CD14-positive monocyte (primary cell): ENCODE results near the gene ZNF724. TPM values are rescaled to one million over a fixed set of nuclear protein-coding genes. Genes with fewer than 3 reads are reported as not detected.

Experiments
- DNase-seq, 3 donors: peaks; one replicate each; pipeline ENCODE4 v3.0.0-alpha.2; 2011 to 2022
- H2AFZ ChIP-seq: 2 replicates; pipeline ENCODE4 v1.6.0; 2012; ENCODE audit warnings: mild to moderate bottlenecking, low read depth, low read length, inconsistent platforms; ENCODE audit not compliant: insufficient read depth, poor library complexity, severe bottlenecking
- H3K27ac ChIP-seq, 2 donors: 1 replicate in 1 of 2; 2 replicates in 1 of 2; pipeline ENCODE4 v1.5.1; 2012 to 2013; ENCODE audit warnings: low read length in 2 of 2, control low read depth in 1 of 2, inconsistent platforms in 1 of 2, low read depth in 1 of 2, mild to moderate bottlenecking in 1 of 2
- H3K27me3 ChIP-seq, 2 donors: one replicate each; pipeline versions ENCODE4 v1.6.0 to v1.6.1; 2011 to 2013; ENCODE audit warnings: low read length in 2 of 2; ENCODE audit not compliant: control insufficient read depth in 2 of 2, insufficient read depth in 2 of 2
- H3K36me3 ChIP-seq, 2 donors: replicated peaks in 1 of 2; 1 replicate in 1 of 2; 2 replicates in 1 of 2; pipeline versions ENCODE4 v1.5.1 to v1.6.1; 2012 to 2013; ENCODE audit warnings: low read length in 2 of 2, control low read depth in 1 of 2, inconsistent platforms in 1 of 2, mild to moderate bottlenecking in 1 of 2; ENCODE audit not compliant: insufficient read depth in 2 of 2, control insufficient read depth in 1 of 2
- H3K4me1 ChIP-seq, 2 donors: 1 replicate in 1 of 2; 2 replicates in 1 of 2; pipeline versions ENCODE4 v1.5.1 to v1.6.1; 2012 to 2013; ENCODE audit warnings: low read length in 2 of 2, control low read depth in 1 of 2, inconsistent platforms in 1 of 2, mild to moderate bottlenecking in 1 of 2, moderate library complexity in 1 of 2; ENCODE audit not compliant: insufficient read depth in 2 of 2, control insufficient read depth in 1 of 2
- H3K4me2 ChIP-seq: replicated peaks from 2 replicates; pipeline ENCODE3; 2012; ENCODE audit warnings: low read length, moderate library complexity, mild to moderate bottlenecking; ENCODE audit not compliant: poor library complexity, severe bottlenecking; ENCODE audit errors: extremely low read depth
- H3K4me3 ChIP-seq, 3 experiments: fragments of 200-600 bp in 1 of 3; sonication (generic) in 1 of 3; replicated peaks in 1 of 3; 1 replicate in 2 of 3; 2 replicates in 1 of 3; pipeline ENCODE4 v1.5.1; 2011 to 2013; ENCODE audit warnings: low read length in 3 of 3, mild to moderate bottlenecking in 3 of 3, control low read depth in 2 of 3, low read depth in 2 of 3, inconsistent platforms in 1 of 3, moderate library complexity in 1 of 3
- H3K79me2 ChIP-seq: 2 replicates; pipeline ENCODE4 v1.6.0; 2012; ENCODE audit warnings: mild to moderate bottlenecking, control low read depth, inconsistent platforms, low read length, moderate library complexity; ENCODE audit not compliant: insufficient read depth
- H3K9ac ChIP-seq: 2 replicates; pipeline ENCODE4 v1.6.0; 2017; ENCODE audit warnings: low read length, mild to moderate bottlenecking; ENCODE audit not compliant: insufficient read depth, poor library complexity, severe bottlenecking
- H3K9me3 ChIP-seq, 2 donors: replicated peaks in 1 of 2; 1 replicate in 1 of 2; 2 replicates in 1 of 2; pipeline versions ENCODE4 v1.5.1 to v1.6.1; 2012 to 2013; ENCODE audit warnings: low read length in 2 of 2, control low read depth in 1 of 2; ENCODE audit not compliant: control insufficient read depth in 1 of 2, insufficient read depth in 1 of 2
- H4K20me1 ChIP-seq: 2 replicates; pipeline ENCODE4 v1.6.0; 2012; ENCODE audit warnings: mild to moderate bottlenecking, low read length, control low read depth, moderate library complexity; ENCODE audit not compliant: insufficient read depth
- H3K27ac Mint-ChIP-seq, 7 donors: one replicate each; pipeline ENCODE4 v1.8.0; 2020; ENCODE audit warnings: mild to moderate bottlenecking in 7 of 7, mixed read lengths in 7 of 7, moderate library complexity in 6 of 7, inconsistent platforms in 2 of 7
- H3K27me3 Mint-ChIP-seq, 3 donors: one replicate each; pipeline ENCODE4 v1.8.0; 2021 to 2022; ENCODE audit warnings: low read depth in 3 of 3, mild to moderate bottlenecking in 3 of 3, mixed read lengths in 3 of 3, moderate library complexity in 3 of 3, inconsistent platforms in 1 of 3
- H3K36me3 Mint-ChIP-seq, 2 donors: one replicate each; pipeline ENCODE4 v1.8.0; 2020; ENCODE audit warnings: mixed read lengths in 2 of 2, inconsistent platforms in 1 of 2, mild to moderate bottlenecking in 1 of 2
- H3K4me1 Mint-ChIP-seq: one replicate; pipeline ENCODE4 v1.8.0; 2020; ENCODE audit warnings: mild to moderate bottlenecking, mixed read lengths
- H3K4me3 Mint-ChIP-seq, 2 donors: one replicate each; pipeline ENCODE4 v1.8.0; 2020; ENCODE audit warnings: mild to moderate bottlenecking in 2 of 2, mixed read lengths in 2 of 2, moderate library complexity in 1 of 2
- H3K9me3 Mint-ChIP-seq, 7 donors: one replicate each; pipeline ENCODE4 v1.8.0; 2020 to 2022; ENCODE audit warnings: mixed read lengths in 7 of 7, mild to moderate bottlenecking in 6 of 7, moderate library complexity in 6 of 7, inconsistent platforms in 2 of 7
- WGBS: methylation state at CpG from one replicate; pipeline ENCODE4 v1.1.5; 2013; ENCODE audit warnings: missing lambda C conversion rate; ENCODE audit not compliant: insufficient coverage; 5-methylcytosine and 5-hydroxymethylcytosine counted together
- intact Hi-C, 2 donors: fragments of 100-400 bp; cut with micrococcal nuclease; formaldehyde crosslinking; loops; one replicate each; pipeline versions ENCODE4 v1.15.0 to v1.15.1; 2023
- polyA plus RNA-seq, 3 donors: library from polyadenylated mRNA; depleted of rRNA in 1 of 3; unstranded in 2 of 3; stranded (reverse) in 1 of 3; fragments of 300-500 nt in 2 of 3; fragments of >200 nt in 1 of 3; fragmentation: Illumina TruSeq in 2 of 3; gene quantifications; 1 replicate in 2 of 3; 2 replicates in 1 of 3; pipeline ENCODE4 v1.2.3, GENCODE V29; 2012 to 2021
- TF ChIP-seq, protein P1 (sequence below): fragments of 200-600 bp; IDR thresholded peaks from one replicate; pipeline ENCODE4 v1.8.0; 2022; ENCODE audit warnings: antibody characterized with exemption, mild to moderate bottlenecking

Gene ZNF724
- polyA plus RNA-seq, 3 donors = 0.25 to 0.59 (median 0.40) TPM

DNA sequence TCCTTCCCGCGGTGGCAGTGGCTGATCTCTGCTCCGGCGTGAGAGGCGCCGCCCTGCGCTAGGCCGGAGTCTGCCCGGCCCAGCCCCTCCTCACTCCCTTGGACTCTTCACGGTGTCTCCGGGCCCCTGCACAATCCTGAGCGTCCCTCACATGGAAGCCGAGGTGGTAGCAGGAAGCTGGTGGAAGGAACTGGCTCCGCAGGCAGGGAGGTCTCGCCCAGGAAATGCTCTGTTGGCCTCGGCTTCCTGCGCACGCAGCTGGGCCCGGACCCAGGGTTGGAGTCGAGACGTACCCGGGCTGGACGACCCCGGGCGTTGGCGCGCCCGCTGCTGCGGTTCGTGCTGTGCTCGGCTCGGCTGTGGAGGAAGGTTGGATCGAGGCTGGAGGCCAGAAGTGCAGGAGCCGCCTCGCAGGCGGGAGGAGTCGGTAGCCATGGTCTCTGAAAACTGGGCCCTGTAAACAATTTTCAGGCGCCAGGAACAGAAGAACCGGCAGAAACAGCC lies 46.3 kb downstream of the ZNF724 start:
- WGBS = 11% methylated on average over 35 of the region's 39 CpGs
- no peak for DNase-seq
- no peaks in the 10 kb centered on the region for H3K36me3 Mint-ChIP-seq
- no peak overlapping the region for H3K4me3 ChIP-seq
- no peaks in the 10 kb centered on the region for H4K20me1 ChIP-seq
- H3K27ac Mint-ChIP-seq = no peak overlapping the region
- H2AFZ ChIP-seq = no peak overlapping the region
- H3K4me1 ChIP-seq = no peaks in the 10 kb centered on the region
- no peaks in the 10 kb centered on the region for H3K79me2 ChIP-seq
- no peak overlapping the region for H3K27ac ChIP-seq
- H3K27me3 Mint-ChIP-seq = peaks cover 0 to 4% (median 0%) of the 10 kb centered on the region in 3 donors
- H3K4me2 ChIP-seq = no peak overlapping the region
- no peaks in the 10 kb centered on the region for H3K36me3 ChIP-seq
- TF ChIP-seq, protein P1, sequence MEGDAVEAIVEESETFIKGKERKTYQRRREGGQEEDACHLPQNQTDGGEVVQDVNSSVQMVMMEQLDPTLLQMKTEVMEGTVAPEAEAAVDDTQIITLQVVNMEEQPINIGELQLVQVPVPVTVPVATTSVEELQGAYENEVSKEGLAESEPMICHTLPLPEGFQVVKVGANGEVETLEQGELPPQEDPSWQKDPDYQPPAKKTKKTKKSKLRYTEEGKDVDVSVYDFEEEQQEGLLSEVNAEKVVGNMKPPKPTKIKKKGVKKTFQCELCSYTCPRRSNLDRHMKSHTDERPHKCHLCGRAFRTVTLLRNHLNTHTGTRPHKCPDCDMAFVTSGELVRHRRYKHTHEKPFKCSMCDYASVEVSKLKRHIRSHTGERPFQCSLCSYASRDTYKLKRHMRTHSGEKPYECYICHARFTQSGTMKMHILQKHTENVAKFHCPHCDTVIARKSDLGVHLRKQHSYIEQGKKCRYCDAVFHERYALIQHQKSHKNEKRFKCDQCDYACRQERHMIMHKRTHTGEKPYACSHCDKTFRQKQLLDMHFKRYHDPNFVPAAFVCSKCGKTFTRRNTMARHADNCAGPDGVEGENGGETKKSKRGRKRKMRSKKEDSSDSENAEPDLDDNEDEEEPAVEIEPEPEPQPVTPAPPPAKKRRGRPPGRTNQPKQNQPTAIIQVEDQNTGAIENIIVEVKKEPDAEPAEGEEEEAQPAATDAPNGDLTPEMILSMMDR = no peak
- H3K9ac ChIP-seq = no peak overlapping the region
- no peaks in the 10 kb centered on the region for H3K4me1 Mint-ChIP-seq
- peaks cover 53 to 82% of the 10 kb centered on the region in 2 donors for H3K9me3 ChIP-seq
- H3K27me3 ChIP-seq = no peaks in the 10 kb centered on the region
- intact Hi-C loops = no loop called here
- H3K9me3 Mint-ChIP-seq = peaks cover 14 to 68% (median 55%) of the 10 kb centered on the region in 7 donors
- H3K4me3 Mint-ChIP-seq = no peak overlapping the region

DNA sequence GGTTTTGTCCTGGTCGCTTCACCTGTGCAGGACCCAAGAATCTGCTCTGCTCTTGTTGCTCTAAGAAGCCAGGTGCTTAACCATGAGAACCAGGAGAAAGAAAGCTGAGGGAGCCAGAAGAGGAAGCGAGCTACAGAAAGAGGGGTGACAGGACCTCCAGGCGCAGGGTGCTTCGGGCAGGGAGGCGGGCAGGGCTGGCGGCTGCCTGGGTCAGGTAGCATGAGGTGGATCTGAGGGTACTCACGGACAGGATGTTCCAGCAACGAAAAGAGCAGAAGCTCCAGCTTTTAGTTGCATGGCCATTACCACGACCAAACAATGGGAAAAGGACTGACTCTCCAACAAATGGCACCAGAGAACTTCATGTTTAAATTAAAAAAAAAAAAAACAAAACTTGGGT lies 59.9 kb downstream of the ZNF724 start:
- no peak overlapping the region for H3K4me3 ChIP-seq
- no peaks in the 10 kb centered on the region for H4K20me1 ChIP-seq
- DNase-seq = no peak
- intact Hi-C loops = no loop called here
- H3K9me3 ChIP-seq = peaks cover 69 to 72% of the 10 kb centered on the region in 2 donors
- Mint-ChIP-seq H3K9me3 (peaks cover 21 to 74% (median 63%) of the 10 kb centered on the region in 7 donors), H3K4me3 (no peak overlapping the region), H3K27ac (no peak overlapping the region), H3K36me3 (no peaks in the 10 kb centered on the region), H3K4me1 (no peaks in the 10 kb centered on the region), H3K27me3 (no peaks in the 10 kb centered on the region)
- H3K4me1 ChIP-seq = no peaks in the 10 kb centered on the region
- H2AFZ ChIP-seq = no peak overlapping the region
- no peaks in the 10 kb centered on the region for H3K79me2 ChIP-seq
- H3K27me3 ChIP-seq = no peaks in the 10 kb centered on the region
- TF ChIP-seq, protein P1 = no peak
- WGBS = 90% methylated on average over 9 of the region's 9 CpGs
- no peaks in the 10 kb centered on the region for H3K36me3 ChIP-seq
- H3K9ac ChIP-seq = no peak overlapping the region
- H3K27ac ChIP-seq = no peak overlapping the region
- no peak overlapping the region for H3K4me2 ChIP-seq
